GM18858 (cell line): ENCODE measurements around the gene DEFB123.
"Not testable (repeated sequence)": the region's sequence is repeated elsewhere in the genome, so short reads cannot be mapped to it uniquely, and the experiment has no call there.

Experiments used
- ATAC-seq: cut with Tn5 transposase; IDR thresholded peaks from one replicate; pipeline ENCODE4 v1.9.1; 2021; ENCODE audit not compliant: unreplicated experiment

DEFB123 gene, protein sequence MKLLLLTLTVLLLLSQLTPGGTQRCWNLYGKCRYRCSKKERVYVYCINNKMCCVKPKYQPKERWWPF

DNA sequence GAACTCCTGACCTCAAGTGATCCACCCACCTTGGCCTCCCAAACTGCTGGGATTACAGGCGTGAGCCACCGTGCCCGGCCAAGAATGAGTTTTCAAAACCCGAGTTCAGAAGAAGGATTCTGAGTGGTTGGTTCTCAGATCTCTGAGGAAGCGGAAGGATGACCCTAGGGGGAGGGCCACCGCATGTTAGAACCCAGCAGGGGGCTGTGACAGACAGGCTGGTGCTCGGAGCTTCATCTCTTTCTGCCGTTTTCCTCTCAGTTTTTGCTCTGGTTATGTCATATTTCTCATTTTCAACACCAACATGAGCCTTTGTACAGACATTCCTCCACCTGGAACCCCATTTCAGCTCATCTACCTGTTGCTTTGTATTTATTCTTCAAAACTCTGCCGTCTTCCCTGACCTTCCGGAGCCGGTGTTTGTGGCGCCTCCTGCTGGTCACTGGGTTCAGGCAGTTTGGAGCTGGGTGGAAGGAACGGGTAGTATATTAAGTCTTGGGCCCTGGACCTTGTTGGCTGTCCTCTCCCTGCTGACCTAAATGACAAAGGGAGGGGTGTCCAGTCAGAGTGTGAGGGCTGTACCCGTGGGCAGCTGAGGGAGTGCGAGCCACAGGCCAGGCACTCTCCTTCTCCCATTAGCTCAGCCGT is at the start of gene DEFB123:
DEFB123 (plus strand) TSS at position 621 of the 648 bp plus-strand sequence. CDS start 67 bp downstream, outside the sequence.
- ATAC-seq, result no peak

- no peak for ATAC-seq
Measured at GRCh38 chr20:31392836-31393235, 47.6 kb upstream of the DEFB123 start.

GRCh38 chr20:31394900-31395299 is 45.5 kb upstream of the DEFB123 start:
- no peak for ATAC-seq

DNA sequence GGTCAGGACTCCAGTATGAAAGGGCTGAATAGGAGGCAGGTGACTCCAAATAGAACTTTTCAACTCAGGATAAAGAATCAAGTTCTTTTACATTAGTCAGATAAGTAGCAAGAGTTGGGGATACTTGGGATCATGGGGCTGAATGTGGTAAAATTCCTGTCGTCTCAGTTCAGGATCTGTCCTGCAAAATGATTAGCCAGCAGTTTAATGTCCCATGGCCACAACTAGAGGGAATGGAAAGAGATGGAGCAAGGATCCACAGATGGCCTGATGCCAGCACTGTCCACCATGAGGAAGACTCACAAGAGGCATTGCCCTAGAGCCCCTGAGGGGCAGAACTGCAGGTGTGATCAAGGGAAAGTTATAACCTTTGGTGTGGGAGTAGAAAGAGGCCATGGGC is 36.5 kb upstream of the DEFB123 start:
- ATAC-seq, result no peak

- no peak for ATAC-seq
Measured at GRCh38 chr20:31406115-31406514, 34.3 kb upstream of the DEFB123 start, which contains the start of gene DEFB121. Gene DEFB121 (minus strand): TSS chr20:31406215. CDS start chr20:31406152, 63 bp downstream.

- no peak for ATAC-seq
Measured at GRCh38 chr20:31410011-31410410, 30.4 kb upstream of the DEFB123 start.

- no peak for ATAC-seq
Measured at GRCh38 chr20:31414381-31414780, 26.1 kb upstream of the DEFB123 start.

DNA sequence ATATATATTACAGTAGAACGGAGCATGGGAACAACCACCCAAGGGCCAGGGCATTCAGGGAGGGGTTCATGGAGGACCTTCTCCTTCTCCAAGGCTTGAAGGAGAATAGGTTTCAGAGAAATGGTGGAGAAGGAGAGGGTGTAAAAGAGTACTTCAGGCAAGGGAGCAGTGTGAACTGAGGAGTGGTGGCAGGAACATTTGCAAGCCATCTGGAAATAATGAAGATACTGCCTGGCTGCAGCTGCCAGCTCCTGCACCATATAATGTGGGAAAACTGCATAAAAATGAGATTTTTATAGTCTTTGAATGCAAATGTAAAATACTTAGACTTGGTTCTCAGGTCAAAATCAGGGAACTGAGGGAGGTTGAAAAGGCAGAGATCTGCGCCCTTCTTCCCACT is 24.8 kb upstream of the DEFB123 start:
- ATAC-seq, result no peak

- no peak for ATAC-seq
Measured at GRCh38 chr20:31418307-31418706, 22.1 kb upstream of the DEFB123 start.

GRCh38 chr20:31425797-31426196 is 14.6 kb upstream of the DEFB123 start:
- no peak for ATAC-seq

- not testable (repeated sequence) for ATAC-seq
Measured at GRCh38 chr20:31426891-31427551, 13.4 kb upstream of the DEFB123 start.

DNA sequence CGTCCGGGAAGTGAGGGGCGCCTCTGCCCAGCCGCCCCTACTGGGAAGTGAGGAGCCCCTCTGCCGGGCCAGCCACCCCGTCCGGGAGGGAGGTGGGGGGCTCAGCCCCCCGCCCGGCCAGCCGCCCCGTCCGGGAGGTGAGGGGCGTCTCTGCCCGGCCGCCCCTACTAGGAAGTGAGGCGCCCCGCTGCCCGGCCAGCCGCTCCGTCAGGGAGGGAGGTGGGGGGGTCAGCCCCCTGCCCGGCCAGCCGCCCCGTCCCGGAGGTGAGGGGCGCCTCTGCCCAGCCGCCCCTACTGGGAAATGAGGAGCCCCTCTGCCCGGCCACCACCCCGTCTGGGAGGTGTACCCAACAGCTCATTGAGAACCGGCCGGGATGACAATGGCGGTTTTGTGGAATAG is 12.9 kb upstream of the DEFB123 start:
- not testable (repeated sequence) for ATAC-seq

GRCh38 chr20:31430568-31431115 is 9.8 kb upstream of the DEFB123 start:
- ATAC-seq, result no peak

GRCh38 chr20:31446084-31446819 is 5.8 kb downstream of the DEFB123 start:
- no peak for ATAC-seq

GRCh38 chr20:31449511-31450414 is 9.3 kb downstream of the DEFB123 start:
- ATAC-seq, result no peak

GRCh38 chr20:31452575-31452974 is 12.1 kb downstream of the DEFB123 start:
- ATAC-seq, result no peak

GRCh38 chr20:31454361-31454760 is 13.9 kb downstream of the DEFB123 start:
- ATAC-seq, result no peak

- ATAC-seq, result not testable (repeated sequence)
Measured at GRCh38 chr20:31470946-31471345, 30.5 kb downstream of the DEFB123 start.

DNA sequence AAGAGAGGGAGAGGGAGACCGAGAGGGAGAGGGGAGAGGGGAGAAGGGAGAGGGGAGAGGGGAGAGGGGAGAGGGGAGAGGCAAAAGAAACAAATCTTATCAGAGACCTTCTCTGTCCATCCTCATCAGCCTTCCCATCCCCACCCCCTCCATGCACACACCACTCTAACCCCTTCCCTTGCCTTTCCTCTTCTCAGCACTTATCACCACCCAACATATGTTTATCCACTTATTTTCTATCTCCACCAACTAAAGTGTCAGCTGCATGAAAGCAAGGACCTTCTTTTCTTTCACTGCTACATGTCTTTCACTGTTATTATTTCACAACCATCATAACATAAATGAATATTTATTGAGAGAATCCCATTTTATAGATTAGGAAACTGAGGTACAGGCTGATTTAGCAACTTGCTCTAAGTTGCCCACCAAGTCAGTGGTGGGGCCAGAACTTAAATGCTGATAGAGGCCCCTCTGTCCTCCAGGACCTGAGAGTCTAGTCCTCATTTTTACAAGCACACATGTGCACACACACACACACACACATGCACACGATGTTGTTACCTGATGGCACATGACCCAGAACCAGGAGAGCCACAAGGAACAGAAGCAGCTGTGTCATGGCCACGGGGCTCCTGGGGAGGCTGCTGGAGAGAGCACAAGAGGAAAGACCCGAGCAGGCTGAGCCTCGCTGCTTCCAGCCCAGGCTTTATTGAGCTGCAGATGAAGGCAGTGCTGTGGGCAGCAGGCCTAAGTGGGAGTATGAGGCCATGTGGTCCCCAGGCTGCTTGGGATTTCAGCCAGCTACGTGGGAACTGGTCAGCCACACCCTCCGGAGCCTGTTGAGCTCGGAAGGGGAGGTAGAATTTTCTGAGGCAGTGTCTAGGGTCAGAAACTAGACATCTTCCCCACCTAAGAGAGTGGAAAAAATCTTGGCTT is 32.2 kb downstream of the DEFB123 start:
- ATAC-seq, result no peak
